Midbrain (tissue), 1 donor: ENCODE data around the gene SPESP1.
"Not testable (repeated sequence)": the region's sequence is repeated elsewhere in the genome, so short reads cannot be mapped to it uniquely, and the experiment has no call there.

ENCODE experiments used
- DNase-seq: peaks from one replicate; lab custom pipeline; 2025; lab: John Stamatoyannopoulos, UW

SPESP1 gene

DNA sequence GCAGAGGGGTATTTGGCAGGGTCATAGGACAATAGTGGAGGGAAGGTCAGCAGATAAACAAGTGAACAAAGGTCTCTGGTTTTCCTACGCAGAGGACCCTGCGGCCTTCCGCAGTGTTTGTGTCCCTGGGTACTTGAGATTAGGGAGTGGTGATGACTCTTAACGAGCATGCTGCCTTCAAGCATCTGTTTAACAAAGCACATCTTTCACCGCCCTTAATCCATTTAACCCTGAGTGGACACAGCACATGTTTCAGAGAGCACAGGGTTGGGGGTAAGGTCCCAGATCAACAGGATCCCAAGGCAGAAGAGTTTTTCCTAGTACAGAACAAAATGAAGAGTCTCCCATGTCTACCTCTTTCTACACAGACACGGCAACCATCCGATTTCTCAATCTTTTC lies 33.4 kb downstream of the SPESP1 start:
- DNase-seq = not testable (repeated sequence)

GRCh38 chr15:68966996-68967395 lies 36.7 kb downstream of the SPESP1 start:
- no peak for DNase-seq

DNA sequence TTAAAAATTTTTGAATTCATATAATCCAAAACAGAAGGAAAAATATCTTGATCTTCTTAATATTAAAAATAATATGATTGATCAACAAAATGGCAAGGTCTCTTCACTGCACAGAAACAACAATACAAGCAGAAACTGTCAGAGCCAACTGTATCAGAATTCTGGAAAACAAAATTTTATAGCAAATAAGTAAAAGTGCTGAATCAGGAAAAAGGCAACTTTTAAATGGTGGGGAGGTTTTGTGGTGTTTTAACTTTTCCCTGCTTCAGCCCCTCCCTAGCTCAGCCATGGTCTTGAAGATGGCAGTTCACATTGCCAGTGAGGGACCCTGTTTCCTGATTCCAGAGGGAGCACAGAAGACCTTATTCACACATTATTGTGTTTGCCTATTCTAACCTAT lies 37.6 kb downstream of the SPESP1 start:
- DNase-seq = no peak

- DNase-seq = no peak
Observed at GRCh38 chr15:68969298-68969697, 39.0 kb downstream of the SPESP1 start.

- DNase-seq = no peak
Observed at GRCh38 chr15:68972201-68973065, 42.1 kb downstream of the SPESP1 start.

DNA sequence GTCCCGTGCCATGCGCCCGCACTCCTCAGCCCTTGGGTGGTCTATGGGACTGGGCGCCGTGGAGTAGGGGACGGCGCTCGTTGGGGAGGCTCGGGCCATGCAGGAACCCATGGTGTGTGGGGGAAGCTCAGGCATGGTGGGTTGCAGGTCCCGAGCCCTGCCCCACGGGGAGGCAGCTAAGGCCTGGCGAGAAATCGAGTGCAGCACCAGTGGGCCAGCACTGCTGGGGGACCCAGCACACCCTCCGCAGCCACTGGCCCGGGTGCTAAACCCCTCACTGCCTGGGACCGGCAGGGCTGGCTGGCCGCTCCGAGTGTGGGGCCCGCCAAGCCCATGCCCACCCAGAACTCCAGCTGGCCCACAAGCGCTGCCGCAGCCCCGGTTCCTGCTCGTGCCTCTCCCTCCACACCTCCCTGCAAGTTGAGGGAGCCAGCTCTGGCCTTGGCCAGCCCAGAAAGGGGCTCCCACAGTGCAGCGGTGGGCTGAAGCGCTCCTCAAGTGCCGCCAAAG lies 45.4 kb downstream of the SPESP1 start:
- DNase-seq = not testable (repeated sequence)

GRCh38 chr15:68977426-68977825 lies 47.1 kb downstream of the SPESP1 start:
- DNase-seq = not testable (repeated sequence)

GRCh38 chr15:68979006-68979405 lies 48.7 kb downstream of the SPESP1 start:
- no peak for DNase-seq

- no peak for DNase-seq
Observed at GRCh38 chr15:68979816-68980215, 49.5 kb downstream of the SPESP1 start.

DNA sequence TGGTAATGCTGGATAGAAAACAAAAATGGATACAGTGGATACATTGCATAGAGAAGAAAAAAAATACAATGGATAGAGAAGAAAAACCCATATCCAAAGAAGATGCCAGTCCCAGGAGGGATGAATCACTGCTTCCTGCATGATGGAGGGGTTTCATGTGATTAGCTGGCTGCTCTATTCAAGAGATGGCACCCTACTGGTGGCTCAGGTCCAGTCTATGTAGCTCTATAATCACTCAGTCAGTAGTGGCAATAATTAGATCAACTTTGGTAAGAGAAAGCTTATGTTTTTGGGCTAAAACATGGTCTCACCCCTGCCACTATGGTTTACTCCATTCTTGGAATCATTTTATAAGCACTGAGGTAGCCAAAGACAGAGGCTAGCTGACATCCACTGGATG lies 50.5 kb downstream of the SPESP1 start:
- no peak for DNase-seq

GRCh38 chr15:68981941-68982340 lies 51.6 kb downstream of the SPESP1 start:
- DNase-seq = no peak

DNA sequence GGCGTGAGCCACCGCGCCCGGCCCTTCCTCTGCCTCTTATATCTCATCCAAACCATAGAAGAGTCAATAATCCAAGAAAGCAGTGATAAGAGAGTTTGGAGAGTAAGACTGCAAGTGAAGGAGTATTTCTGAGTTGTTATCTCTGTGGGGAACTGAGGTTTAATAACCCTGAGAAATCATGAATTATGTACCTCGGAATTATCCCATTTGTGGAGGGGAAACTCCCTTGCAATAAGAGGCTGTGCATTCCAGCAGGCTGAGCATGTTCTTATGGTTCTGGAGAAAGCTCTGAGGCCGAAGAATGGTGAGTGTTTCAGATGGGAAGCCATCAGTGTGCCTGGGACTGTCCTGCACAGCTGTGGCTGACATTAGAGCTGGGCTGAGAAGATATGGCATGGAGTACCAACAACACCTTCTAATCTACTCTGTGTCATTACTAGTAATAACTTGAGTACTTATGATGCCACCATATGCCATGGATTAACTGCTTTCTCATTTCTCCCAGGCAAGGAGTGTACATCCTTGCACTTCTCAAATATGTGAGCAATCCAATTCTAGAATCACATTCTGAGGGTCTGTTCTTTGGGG lies 52.7 kb downstream of the SPESP1 start:
- DNase-seq = no peak

DNA sequence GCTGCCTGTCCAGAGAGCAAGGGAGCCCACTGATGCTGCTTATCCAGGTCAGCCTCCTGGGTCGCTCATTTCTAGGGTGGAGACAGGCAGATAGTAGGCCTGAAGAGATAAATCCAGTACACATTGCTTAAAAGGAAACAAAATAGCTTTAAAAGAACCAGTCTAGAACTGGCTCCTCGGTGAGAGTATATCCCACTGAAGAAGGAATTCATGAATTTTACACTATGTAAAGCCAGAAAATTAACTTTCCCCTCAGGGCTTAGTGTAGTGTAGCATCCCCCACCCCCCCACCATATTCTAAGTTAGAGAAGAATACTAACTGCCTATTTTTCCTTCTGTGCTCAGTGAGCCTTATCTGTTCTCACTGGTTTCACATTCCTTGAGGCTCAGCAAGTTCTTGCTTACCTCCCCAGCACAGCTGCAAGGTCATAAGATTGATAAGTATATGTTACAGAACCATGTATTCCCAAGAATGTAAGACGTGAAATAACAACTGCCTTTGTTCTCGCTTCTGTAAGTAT lies 53.7 kb downstream of the SPESP1 start:
- no peak for DNase-seq

GRCh38 chr15:68984586-68984985 lies 54.3 kb downstream of the SPESP1 start:
- DNase-seq = no peak

- no peak for DNase-seq
Observed at GRCh38 chr15:68985361-68985891, 55.1 kb downstream of the SPESP1 start.

DNA sequence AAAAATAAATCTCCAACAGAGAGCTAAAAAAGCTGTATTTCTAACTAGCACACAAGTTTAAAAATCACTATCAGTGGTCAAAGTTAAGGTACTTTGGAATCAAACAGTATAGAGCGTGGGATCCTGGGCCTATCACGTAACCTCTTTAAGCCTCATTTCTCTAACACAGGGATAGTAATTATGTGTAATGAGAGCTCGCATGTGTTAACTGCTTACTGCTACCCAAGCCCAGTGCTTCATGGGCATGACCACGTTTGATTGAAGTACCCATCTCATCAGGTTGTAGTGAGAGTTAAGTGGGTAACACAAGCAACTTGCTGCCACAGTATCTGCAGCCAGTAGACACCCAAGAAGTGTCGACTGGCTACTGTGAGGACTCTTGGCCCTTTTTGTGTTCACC lies 56.0 kb downstream of the SPESP1 start:
- no peak for DNase-seq

DNA sequence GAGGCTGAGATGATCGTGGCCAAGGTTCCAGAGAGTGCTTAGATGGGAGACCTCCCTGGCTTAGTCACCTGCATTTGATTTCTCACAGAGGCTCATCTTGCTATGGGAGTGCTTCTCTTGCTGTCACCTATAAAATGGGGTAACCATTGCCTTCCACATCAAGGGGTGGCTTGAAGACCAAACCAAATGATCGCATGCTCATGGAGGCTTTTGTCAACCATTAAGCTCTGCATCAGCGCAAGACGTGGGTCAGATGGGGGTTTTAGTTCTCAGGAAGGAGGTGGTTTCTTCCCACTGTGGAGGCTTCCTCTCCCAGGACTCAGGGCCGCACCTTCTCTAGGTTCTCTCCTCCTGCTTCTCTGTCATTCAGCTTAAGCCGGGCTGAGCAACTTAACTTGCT lies 56.8 kb downstream of the SPESP1 start:
- DNase-seq = no peak

DNA sequence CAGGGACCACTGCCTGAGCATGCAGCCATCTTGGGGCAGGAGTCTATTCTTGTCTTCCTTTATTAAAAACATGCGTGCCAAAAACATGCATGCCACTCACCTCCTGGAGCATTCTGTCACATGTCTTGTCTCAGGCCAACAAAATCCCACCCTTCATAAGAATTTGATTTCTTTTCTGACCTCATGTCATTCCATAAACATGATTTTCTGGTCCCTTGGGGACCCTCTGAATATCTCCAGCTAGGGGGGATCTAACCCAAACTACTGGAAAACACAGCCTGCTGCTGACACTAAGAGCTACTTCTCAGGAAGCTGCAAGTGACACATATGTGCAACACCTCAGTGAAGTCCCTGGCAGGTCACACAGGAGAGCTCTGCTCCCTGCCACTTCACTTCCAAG lies 57.4 kb downstream of the SPESP1 start:
- DNase-seq = no peak

DNA sequence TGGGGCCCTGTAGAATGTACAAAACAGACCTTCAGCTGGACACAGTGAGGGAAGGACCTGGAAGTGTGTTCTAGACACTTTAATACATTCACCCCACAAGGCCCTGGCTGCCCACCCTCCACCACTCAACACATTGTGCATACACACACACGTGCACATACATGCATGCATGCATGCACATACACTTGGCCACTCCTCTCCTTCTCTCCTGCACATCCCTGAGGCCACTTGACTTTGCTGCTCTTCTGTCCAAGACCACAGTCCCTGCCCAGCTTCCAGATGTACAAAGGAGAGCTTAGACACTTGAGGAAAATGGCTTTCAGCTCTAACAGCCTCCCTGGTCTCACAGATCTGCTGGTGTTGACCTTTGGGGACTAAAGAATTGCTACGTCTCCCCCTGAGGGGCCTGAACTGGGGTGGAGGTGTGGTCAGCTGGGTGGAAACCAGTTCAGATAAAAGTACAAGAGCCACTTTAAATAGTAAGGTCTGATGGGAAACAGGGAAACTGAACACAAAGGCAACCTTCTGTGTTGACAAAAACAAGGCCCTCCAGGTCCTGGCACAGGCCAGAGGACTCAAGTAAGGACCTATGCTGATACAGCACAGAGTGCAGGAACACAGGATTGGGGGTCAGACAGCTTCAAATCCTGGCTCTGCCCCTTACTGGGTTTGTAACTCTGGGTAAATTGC lies 59.4 kb downstream of the SPESP1 start:
- DNase-seq = no peak

DNA sequence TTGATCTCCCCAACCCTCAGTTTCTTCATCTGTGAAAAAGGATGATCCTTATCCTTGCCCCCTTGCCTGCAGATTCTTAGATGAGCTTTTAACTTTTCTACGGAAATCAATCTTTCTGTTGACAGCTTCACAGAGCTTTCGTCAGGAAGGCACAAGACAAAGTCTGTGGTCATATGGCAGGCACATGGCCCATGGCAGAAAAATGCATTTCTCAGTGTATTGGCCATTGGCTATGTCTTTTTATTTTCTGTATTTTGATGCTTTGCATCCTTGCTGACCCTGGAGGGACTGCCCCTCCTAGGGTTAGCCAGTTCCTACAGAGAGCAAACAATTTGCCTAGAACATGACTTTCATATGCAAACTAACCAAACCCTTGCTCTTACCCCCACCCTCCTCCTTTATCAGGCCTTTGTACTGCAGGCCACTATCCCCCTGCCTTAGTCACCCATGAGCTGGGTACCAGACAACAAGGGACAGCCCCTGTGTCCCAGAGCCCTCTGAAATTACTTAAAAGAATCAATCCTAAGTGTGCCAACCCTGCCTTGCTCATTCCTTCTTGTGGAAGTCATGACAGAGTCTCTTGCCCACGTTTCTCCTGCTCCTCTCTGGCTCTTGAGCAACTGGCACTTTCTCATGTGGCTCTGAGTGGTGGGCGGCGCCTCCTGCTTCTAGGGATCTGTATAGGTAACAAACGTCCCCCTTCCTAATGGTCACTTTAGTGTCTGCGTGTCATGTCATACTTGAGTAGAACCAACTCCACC lies 60.1 kb downstream of the SPESP1 start:
- no peak for DNase-seq

DNA sequence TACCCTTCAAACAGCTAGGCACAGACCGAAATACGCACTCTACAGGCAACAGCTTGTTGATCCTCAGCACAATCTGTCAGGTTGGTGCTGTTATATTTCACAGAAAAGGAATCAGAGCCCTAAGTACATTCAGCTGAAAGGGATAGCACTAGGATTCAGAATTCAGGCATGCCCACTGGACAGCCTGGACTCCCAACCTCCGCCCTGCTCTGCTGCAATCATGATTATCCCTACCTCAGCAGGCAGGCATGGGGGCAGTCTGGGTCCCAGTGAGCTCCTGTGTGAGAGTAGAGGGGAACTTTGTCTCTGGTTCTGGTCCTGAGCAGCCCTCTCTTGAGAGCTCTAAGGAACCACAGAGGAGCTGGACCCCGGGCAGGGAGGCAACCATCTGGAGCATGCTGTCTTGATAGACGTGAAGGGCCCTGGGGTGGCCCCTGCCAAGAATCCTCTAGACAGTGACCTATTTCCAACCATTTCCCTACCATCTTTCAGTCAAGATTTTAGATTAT lies 60.7 kb downstream of the SPESP1 start:
- DNase-seq = no peak
